HTERT RPE-1 (cell line): Measurements from ENCODE around the gene DIAPH2.

Source experiments
- in situ Hi-C: fragments of 300-500 bp; cut with MboI; formaldehyde crosslinking; loops from 4 replicates; pipeline ENCODE4 v1.14.3; 2020; ENCODE audit warnings: low sequenced_read_pairs

DIAPH2 gene

DNA sequence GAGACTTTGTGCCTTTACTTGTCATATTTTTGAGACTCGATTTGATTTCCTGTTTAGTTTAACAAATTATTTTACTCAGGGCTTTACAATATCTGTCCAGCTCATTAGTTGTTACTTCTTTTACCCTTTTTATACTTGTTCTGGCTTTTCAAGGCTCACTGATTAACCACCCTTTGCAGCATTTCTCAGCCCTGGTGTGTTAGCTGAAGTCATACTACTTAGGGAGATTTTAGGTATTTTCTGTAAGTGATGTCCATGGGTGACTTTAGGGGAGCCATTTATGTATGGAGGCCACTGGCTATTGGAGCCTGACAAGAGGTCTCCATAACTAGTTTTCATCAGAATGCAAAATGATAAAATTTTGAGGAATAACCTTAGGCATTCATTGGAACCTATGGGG lies 346.3 kb downstream of the DIAPH2 start:
- in situ Hi-C loops = no loop called here

DNA sequence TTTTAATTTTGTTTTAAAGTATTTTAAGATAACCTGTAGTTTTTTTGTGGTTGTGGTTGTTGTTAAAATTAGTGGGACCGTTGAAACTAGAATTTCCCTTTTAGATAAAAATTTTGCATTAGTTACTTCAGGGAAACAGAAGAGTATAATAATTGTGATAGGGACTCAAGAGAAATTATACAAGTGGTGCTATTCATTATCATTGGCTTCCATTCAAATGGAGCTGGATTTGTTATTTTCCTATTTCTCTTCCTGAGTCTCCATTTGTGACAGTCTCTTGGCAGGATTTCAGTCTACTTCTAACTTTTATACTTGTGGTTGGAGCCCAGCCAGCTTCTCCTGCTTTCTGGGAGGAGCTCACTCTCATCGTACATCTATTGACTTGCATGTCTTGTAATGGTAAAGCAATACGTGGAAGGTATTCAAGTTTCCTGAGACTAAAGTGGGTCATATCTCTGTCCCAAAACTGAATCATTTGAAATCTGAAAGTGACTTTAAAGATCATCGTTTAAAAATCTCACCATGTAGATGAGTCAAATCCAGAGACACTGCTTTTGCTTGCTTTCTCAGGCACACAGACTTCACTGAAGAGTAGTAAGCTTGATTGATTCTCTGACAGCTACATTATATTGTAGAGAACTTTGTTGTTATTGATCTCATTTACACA lies 354.9 kb downstream of the DIAPH2 start:
- in situ Hi-C loops = no loop called here

DNA sequence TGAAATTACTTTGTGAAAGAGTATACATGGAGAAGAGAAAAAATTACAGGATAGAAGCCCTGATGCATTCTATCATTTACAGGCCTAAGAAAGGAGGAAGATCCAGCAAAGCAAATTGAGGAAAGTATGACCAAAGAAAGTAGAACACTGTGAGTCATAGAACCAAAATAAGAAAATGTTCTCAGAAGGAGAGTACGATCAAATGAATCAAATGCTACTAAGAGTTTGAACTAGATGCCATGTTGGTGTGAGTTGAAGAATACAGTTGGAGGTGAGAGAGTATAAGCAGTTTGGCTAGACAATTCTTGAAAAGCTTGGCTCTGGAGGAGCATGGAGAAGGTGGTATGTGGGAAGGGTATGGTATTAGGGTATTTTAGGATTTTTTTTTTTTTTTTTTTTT lies 360.8 kb downstream of the DIAPH2 start:
- in situ Hi-C loops = no loop called here

DNA sequence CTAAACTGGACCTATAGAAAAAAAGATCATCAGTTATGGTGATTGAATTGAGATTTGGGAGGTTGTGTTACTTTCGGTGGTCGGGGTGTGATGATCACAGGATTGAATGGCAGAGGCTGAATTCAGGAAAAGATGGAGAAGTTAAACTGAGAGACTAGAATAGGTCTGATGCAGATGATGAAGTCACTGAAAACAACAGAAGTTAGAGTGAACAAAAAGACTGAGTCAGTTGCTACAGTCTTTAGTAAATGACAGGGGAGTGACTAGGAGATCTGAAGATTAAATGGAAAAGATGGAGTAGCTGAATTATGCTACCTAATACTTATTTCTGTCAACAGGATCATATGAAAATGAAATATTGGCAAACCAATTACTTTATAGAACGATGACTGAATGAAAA lies 362.2 kb downstream of the DIAPH2 start:
- in situ Hi-C loops = no loop called here

DNA sequence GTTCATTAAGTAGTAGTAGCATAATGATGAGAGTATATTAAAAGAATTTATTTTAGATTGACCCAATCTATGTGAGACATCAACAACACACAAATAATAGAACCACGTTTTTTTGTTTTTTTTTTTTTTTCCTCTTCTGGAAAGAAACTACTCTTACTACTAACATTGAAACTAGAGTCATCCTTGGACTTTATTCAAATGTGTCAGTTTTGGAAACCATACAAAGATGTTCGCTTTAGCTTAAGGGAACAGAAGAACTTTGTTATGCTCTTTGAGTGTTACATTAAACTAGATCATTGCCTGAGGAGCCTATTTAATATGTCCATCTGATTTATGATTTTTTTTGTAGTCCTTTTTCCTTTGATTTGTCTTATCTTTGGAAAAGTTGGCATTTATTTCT lies 365.8 kb downstream of the DIAPH2 start:
- in situ Hi-C loops = no loop called here

DNA sequence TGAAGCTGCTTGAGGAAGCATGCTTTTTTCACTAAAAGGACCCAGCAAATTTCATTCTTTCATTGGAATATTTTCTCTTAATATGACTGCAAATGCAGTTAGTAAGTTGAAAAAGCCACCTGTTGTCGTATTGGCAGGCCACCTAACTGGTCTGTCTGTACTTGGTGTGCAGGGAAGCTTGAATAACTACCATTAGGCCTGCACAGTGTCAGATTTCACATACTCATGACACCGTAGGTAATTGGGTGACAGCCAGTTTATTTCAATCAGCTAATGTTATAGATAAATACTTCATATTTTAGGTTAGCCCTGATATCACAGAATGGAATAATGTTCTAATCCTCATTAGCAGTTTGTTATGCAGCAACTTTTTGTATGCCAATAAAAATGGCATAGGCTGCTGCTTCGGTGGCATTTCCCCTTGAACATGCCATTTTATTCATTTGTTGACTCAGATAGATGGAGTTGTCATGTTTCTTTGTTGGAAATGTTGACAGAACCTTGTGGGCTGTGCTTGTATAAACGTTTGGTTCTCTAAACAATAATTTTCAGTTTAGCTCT lies 372.8 kb downstream of the DIAPH2 start:
- in situ Hi-C loops = no loop called here

DNA sequence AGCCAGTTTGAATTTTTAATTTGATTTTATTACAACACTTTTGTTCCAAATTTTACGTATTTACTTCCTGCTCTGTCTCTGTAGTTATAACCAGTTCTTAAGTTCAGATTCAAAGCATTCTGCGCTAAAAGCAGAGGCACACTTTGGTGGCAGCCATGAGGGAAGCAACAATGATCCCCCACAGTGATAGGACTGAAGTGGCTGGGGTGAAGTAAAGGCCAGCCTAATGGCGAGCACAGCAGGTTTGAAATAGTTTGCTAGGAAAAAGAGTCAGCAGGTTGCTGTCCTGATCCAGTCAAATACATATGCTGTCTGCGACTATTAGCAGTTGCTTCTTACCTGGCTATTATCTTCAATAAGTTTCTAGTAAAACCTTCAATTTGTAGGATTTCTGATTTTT lies 375.4 kb downstream of the DIAPH2 start:
- in situ Hi-C loops = no loop called here

DNA sequence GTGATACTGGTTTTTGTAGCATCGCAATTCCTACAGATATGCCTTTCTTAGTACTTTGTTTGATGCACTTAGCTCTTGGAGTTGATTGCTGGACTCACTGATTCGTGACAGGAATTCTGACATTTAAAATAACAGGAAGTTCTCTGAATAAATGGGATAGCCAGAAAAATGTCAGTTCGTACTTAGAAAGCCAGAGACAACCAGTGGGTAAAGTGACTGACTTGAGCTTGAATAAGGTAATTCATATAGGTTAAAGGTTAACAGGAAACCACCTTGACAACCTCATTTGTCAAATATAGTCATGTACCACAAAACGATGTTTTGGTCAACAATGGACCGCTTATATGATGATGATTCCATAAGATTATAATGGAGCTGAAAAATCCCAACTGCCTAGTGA lies 380.4 kb downstream of the DIAPH2 start:
- in situ Hi-C loops = no loop called here

DNA sequence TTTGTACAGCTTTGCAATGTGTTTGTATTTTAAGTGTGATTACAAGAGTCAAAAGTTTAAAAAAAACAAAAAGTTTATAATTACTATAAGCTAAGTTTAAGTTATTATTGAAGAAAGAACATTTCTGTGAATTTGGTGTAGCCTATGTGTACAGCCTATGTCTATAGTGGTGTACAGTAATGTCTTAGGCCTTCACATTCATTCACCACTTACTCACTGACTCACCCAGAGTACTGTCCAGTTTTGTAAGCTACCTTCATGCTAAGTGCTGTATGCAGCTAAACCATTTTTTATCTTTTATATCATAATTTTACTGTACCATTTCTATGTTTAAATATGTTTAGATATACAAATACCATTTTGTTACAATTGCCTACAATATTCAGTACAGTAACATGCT lies 381.3 kb downstream of the DIAPH2 start:
- in situ Hi-C loops = no loop called here

DNA sequence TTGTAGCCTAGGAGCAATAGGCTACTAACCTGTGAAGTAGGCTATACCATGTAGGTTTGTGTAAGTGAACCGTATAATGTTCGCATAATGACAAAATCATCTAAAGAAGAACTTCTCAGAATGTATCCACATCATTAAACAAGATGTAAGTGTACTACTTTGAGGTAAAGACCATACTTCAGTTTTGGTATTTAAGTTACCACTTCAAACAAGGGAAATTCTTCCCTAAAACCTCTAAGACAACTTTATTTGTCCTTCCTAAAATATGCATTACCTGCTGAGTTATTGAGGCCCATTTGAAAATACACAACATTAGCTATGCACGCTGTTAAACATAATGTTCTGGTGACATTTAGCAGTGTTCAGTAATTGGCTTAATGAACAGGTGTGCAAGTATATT lies 381.7 kb downstream of the DIAPH2 start:
- in situ Hi-C loops = no loop called here

DNA sequence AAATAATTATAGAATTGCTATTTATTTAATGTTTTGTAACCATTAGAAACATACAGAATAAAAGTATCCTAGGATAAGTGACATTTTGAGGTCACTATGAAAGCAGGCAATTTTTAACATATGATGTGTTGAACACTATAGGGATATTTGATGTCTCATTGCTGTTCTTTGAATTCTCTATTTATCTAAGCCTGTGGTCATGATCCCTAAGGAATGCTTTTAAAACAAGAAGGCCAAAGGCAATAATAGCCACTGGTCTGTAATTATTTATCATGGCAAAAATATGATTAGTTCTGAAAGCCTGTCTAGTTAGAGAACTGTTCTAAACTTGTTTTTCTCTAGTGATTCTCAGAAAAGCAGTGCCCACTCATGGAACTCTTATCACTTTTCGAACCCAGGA lies 385.7 kb downstream of the DIAPH2 start:
- in situ Hi-C loops = no loop called here

DNA sequence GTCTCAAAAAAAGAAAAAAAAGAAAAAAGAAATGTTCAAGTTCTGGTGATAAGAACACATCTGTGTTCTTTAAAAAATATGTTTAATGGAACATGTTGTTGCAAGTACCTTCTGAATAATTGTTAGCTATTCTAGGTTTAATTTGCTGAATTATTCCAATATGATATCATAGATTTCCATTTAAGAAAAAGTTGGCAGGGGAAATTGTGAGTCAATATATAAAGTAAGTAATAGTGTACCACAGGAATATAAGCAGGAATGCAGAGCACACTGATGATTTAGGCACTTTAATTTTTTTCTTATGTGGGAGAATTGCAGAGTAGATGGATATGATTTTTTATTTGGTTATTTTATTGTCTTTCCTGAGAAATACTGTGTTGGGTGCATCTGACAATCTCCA lies 389.8 kb downstream of the DIAPH2 start:
- in situ Hi-C loops = no loop called here

DNA sequence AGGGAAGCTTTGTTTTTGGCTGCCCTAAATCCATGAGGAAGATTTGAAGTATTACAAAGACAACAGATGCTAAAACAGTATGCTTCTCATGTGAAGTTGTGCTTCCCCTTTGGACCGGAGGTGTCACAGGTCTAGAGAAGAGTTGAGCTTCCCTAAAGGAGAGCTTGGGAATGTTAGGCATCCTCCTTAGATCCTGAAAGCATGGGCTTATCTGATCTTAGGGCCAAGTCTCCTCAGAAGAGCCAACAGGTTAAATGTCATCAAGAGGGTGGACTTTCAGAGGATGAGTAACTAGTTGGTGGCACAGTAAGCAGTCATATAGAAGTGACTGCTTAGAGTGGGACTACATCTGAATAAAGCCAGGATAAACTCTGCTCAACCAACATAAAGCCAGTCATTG lies 404.5 kb downstream of the DIAPH2 start:
- in situ Hi-C loops = no loop called here

DNA sequence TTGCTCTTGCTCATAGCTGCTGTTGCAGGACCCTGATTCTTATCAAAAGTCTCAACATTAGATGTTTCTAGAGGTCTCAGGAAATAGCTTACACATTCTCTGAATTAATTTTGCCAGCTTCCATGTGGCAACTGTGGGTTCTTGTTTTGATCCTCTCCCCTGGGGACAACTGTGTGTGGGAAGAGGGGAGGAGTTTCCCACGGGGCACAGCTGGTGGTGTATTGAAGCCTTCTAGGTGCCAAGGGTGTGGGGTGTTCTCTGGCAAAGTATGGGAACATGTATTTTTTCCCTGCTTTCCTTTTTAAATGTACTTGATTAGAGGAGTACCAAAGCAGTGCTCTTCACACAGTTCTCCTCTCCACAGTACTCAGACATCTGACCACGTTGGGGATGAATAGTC lies 411.7 kb downstream of the DIAPH2 start:
- in situ Hi-C loops = no loop called here

DNA sequence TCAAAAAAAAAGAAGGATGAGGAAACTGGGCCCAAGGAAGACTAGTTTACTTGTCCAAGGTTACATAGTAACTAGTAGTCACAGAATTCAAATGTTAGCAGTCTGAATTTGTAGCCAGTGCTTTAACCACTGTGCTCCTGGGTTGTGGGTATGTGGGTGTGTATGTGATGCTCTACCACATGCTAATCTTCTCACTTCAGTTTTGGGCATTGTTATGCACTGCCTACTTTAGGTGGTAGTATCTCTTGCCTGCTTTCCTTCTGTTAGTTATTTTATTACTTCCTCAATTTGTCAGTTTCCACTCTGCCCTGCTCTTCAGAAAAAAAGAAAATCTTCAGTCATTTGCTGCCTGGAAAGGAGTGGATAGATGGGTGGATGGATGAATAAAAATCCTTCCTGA lies 418.3 kb downstream of the DIAPH2 start:
- in situ Hi-C loops = no loop called here

DNA sequence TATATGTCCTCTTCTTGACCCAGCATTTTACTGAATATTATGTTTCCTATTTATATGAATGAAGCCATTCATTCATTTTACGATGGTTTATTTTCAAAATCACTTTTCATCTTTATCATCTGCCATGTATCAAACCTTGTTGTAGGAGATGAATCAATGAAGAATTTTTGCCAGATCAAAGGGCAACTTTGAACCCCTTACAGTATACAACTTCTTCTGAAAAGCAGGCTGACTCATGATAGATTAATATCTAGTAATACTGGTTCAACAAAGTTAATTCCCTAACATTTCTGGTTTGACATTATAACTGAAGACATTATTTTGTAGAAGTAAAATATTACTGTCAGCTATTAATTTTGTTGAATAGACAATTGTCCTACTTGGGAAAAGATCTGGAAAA lies 425.1 kb downstream of the DIAPH2 start:
- in situ Hi-C loops = no loop called here

DNA sequence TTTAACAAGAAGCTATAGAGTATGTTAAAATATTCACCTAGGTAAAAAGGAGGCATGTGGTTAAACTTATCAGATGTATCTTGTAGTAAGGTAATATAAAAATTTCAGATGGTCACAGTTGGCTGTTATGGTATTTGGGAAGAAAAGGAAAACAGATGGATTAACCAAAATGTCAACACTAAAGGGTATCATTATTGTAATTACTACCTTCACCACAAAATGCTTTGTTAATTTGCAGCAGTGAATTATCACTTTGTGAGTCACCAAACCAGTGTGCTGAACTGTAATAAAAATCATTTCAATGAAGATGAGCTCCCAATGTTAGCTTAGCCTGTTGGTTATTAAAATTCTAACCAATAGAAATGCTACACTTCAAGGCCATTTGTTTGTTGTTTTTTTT lies 432.9 kb downstream of the DIAPH2 start:
- in situ Hi-C loops = no loop called here

DNA sequence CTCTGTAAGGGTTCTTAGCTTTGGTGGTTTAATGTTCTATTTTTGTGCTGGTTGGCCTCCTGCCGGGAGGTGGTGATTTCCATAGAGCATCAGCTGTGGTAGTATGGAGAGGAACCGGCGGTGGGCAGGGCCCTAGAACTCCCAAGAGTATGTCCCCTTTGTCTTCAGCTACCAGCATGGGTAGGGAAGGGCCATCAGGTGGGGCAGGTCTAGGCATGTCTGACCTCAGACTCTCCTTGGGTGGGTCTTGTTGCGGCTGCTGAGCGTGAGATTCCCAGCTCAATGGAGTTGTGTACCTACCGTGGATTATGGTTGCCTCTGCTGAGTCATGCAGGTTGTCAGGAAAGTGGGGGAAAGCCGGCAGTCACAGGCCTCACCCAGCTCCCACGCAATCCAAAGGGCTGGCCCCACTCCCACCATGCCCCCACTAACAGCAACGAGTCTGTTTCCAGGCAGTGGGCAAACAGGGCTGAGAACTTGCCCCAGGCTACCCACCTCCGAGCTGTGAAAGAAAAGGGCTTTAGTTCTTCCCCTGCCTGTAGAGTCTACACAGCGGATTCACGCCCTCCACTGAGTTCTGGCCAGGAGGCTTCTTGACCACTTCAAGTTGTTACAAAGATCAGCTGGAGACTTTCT lies 434.9 kb downstream of the DIAPH2 start:
- in situ Hi-C loops = no loop called here

DNA sequence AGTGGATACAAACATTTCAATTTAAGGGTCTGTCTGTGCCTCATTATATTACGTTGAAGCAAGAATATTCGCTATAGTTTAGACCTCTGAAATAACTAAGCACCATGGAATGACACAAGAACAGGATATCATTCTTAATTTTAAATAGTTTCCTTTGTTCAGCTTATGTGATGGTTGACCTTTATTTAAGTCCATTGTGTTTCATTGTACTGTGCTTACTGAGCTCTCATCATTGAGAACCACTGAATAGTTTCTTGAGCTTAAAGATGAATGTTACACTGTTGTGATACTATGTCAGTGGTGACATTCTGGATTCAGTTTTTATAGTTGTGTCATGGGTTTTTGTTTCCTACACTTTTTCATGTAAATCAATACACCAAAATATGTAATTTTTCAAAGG lies 438.4 kb downstream of the DIAPH2 start:
- in situ Hi-C loops = no loop called here

DNA sequence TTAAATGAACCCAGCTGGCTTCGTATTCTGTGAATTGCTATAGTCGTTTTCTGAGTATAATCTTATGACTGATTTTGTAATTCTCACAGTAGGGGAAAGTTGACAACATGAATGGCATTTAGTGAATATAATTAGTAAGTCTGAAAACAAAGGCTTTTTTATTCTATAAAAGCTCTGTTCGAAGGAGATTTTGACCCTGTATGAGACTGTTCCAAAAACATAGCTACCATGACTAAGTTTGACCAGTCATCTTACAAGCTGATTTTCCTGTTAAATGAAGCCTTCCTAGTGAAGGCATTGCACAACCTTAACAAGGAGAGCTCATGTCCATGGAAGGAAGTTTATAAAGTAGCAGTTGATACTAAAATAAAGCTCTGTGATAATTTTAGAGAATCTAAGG lies 441.4 kb downstream of the DIAPH2 start:
- in situ Hi-C loops = no loop called here

DNA sequence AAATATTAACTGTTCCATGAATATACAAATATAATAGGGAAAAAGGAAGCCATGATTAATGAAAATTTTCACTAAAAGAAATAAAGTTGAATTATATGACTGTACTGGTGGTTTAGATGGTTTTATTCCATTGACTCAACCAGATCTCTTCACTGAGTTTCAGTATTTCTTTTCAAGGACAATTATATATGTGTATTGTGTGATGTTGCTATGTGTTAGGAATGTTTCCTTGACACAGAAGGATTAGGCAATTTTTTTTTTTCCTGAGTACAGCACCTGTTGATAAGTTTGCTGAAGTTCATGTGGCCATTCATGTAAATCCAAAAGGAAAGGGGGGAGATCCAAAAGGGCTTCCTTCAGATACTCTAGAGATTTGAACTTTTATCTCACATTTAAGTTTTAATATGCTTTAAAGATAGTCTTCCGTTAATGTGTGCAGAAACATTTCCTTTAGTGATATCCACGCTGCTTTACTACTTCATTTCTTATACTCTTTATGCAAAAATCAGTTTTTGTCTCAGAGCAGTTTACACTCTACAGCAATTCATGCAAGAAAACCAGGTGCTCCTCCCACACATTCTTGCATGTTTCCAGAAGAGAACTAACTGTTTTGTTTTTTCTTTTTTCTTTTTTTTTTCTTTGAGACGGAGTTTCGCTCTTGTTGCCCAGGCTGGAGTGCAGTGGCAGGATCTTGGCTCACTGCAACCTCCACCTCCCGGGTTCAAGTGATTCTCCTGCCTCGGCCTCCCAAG lies 448.2 kb downstream of the DIAPH2 start:
- in situ Hi-C loops = no loop called here

DNA sequence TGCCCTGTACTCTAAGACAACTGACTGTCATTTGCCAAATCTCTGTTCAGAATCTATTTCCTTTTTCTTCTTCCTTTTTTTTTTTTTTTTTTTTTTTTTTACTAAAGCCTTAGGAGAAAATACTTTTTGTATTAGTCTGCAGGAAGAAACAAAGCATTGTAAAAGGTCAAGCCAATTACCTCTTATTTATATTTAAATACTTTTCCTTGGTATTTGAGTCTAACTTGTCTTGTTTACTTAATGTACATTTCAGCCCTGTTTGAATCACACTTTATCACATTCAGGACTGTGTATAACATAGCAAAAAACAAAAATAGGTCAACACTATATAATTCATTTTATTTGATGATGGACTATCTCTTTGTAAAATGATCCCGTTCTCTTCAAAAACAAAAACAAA lies 461.3 kb downstream of the DIAPH2 start:
- in situ Hi-C loops = no loop called here
